ENCODE data around the gene KLHL25.

Gene KLHL25

DNA sequence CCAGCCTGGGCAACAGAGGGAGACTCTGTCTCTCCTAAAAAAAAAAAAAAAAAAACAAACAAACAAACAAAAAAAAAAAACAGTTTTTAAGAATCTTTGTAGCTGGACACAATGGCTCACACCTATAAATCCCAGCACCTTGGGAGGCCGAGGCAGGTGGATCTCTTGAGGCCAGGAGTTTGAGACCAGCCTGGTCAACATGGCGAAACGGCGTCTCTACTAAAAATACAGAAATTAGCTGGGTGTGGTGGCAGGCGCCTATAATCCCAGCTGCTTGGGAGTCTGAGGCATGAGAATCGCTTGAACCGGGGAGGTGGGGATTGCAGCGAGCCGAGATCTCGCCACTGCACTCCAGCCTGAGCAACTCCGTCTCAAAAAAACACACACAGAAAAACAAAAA is 53.1 kb downstream of the KLHL25 start:
- H4K91ac ChIP-seq (ENCODE audit: low read depth, low read length), result no peak overlapping the region
- DNase-seq, result no peak

DNA sequence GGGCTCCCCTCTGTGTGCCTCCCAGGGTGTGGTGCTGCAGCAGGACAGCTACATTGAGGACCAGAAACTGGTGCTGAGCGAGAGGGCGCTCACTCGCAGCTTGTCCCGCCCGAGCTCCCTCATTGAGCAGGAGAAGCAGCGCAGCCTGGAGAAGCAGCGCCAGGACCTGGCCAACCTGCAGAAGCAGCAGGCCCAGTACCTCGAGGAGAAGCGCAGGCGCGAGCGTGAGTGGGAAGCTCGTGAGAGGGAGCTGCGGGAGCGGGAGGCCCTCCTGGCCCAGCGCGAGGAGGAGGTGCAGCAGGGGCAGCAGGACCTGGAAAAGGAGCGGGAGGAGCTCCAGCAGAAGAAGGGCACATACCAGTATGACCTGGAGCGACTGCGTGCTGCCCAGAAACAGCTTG is 53.7 kb downstream of the KLHL25 start:
- H4K91ac ChIP-seq (ENCODE audit: low read depth, low read length), result no peak overlapping the region
- no peak overlapping the region for H4K12ac ChIP-seq (ENCODE audit: low read depth, low read length)
- no peak overlapping the region for H2BK12ac ChIP-seq (ENCODE audit: low read length)
- no peak overlapping the region for H3K4ac ChIP-seq (ENCODE audit: low read depth, low read length)
- no peak overlapping the region for H3K4me2 ChIP-seq (ENCODE audit: low read length)
- DNase-seq, result no peak
- no peak overlapping the region for H3K4me3 ChIP-seq (ENCODE audit: low read depth, low read length)
- H3K79me1 ChIP-seq (ENCODE audit: low read length), result no peaks in the 10 kb centered on the region
- peaks cover 48 to 59% of the 10 kb centered on the region in 2 experiments for H3K36me3 ChIP-seq (ENCODE audit: control insufficient read depth in 1 of 2, insufficient read depth in 2 of 2, low read length in 2 of 2)
- no peak overlapping the region for H3K23ac ChIP-seq (ENCODE audit: low read length)
- H2BK120ac ChIP-seq (ENCODE audit: insufficient read depth, low read length, poor library complexity), result no peak overlapping the region
- whole genome bisulfite sequencing (ENCODE audit: extremely low coverage, insufficient coverage, insufficient read length), result no CpG with 5 or more reads among the region's 20 CpGs
- H3K9ac ChIP-seq (ENCODE audit: low read length), result no peak overlapping the region
- H4K8ac ChIP-seq (ENCODE audit: low read depth, low read length), result no peak overlapping the region
- H2AFZ ChIP-seq (ENCODE audit: insufficient read depth, low read length, poor library complexity), result no peak overlapping the region
- no peak overlapping the region for H3K18ac ChIP-seq (ENCODE audit: low read length)
- no peaks in the 10 kb centered on the region for H3K4me1 ChIP-seq (ENCODE audit: control insufficient read depth in 1 of 2, insufficient read depth in 2 of 2, low read length in 2 of 2)
- H3K79me2 ChIP-seq (ENCODE audit: control insufficient read depth, insufficient read depth, low read length, poor library complexity), result no peaks in the 10 kb centered on the region
- no peak overlapping the region for H3K14ac ChIP-seq (ENCODE audit: low read length)
- no peak overlapping the region for H3K27ac ChIP-seq (ENCODE audit: low read depth, low read length)
- no peaks in the 10 kb centered on the region for H3K27me3 ChIP-seq (ENCODE audit: insufficient read depth, low read length)
- no peak overlapping the region for H2AK5ac ChIP-seq (ENCODE audit: low read length)
- no peaks in the 10 kb centered on the region for H3K9me3 ChIP-seq (ENCODE audit: insufficient read depth, low read depth, low read length)
- H2BK5ac ChIP-seq (ENCODE audit: low read depth, low read length, poor library complexity), result no peak overlapping the region

More for the DNA sequence above, 53.1 kb downstream of the KLHL25 start:
- no peak overlapping the region for H3K23ac ChIP-seq (ENCODE audit: low read length)
- no peak overlapping the region for H4K12ac ChIP-seq (ENCODE audit: low read depth, low read length)
- H3K79me1 ChIP-seq (ENCODE audit: low read length), result no peaks in the 10 kb centered on the region
- no CpG with 5 or more reads among the region's 11 CpGs for WGBS (ENCODE audit: extremely low coverage, insufficient coverage, insufficient read length)
- H3K9me3 ChIP-seq (ENCODE audit: insufficient read depth, low read depth, low read length), result no peaks in the 10 kb centered on the region
- H2BK120ac ChIP-seq (ENCODE audit: insufficient read depth, low read length, poor library complexity), result no peak overlapping the region
- no peak overlapping the region for H2BK5ac ChIP-seq (ENCODE audit: low read depth, low read length, poor library complexity)
- no peak overlapping the region for H3K9ac ChIP-seq (ENCODE audit: low read length)
- no peak overlapping the region for H3K14ac ChIP-seq (ENCODE audit: low read length)
- no peaks in the 10 kb centered on the region for H3K4me1 ChIP-seq (ENCODE audit: control insufficient read depth in 1 of 2, insufficient read depth in 2 of 2, low read length in 2 of 2)
- no peak overlapping the region for H3K4me2 ChIP-seq (ENCODE audit: low read length)
- no peak overlapping the region for H3K27ac ChIP-seq (ENCODE audit: low read depth, low read length)
- no peak overlapping the region for H2AK5ac ChIP-seq (ENCODE audit: low read length)
- H3K36me3 ChIP-seq (ENCODE audit: control insufficient read depth in 1 of 2, insufficient read depth in 2 of 2, low read length in 2 of 2), result peaks cover 47 to 55% of the 10 kb centered on the region in 2 experiments
- no peak overlapping the region for H2BK12ac ChIP-seq (ENCODE audit: low read length)
- H3K4me3 ChIP-seq (ENCODE audit: low read depth, low read length), result no peak overlapping the region
- H3K27me3 ChIP-seq (ENCODE audit: insufficient read depth, low read length), result no peaks in the 10 kb centered on the region
- no peak overlapping the region for H2AFZ ChIP-seq (ENCODE audit: insufficient read depth, low read length, poor library complexity)
- no peak overlapping the region for H3K4ac ChIP-seq (ENCODE audit: low read depth, low read length)
- H3K79me2 ChIP-seq (ENCODE audit: control insufficient read depth, insufficient read depth, low read length, poor library complexity), result no peaks in the 10 kb centered on the region
- no peak overlapping the region for H3K18ac ChIP-seq (ENCODE audit: low read length)
- no peak overlapping the region for H4K8ac ChIP-seq (ENCODE audit: low read depth, low read length)

DNA sequence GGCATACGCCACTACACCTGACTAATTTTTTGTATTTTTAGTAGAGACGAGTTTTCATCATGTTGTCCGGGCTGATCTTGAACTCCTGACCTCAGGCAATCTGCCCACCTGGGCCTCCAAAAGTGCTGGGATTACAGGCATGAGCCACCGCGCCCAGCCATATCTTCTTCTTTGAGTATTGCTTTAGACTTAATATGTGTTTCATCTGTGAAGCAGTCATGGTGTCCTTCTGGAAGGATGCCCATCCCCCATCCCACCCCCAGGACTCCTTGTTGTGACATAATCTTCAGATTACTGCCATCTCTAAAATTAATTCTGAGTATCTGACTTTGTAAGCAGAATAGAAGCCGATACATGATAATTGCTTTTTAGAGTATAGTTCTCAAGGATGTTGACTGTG is 57.7 kb downstream of the KLHL25 start:
- Histone ChIP-seq H4K8ac (ENCODE audit: low read depth, low read length) (no peak overlapping the region), H2AFZ (ENCODE audit: insufficient read depth, low read length, poor library complexity) (no peak overlapping the region), H4K91ac (ENCODE audit: low read depth, low read length) (no peak overlapping the region), H3K9me3 (ENCODE audit: insufficient read depth, low read depth, low read length) (no peaks in the 10 kb centered on the region), H3K79me1 (ENCODE audit: low read length) (no peaks in the 10 kb centered on the region), H2AK5ac (ENCODE audit: low read length) (no peak overlapping the region), H3K4me1 (ENCODE audit: control insufficient read depth in 1 of 2, insufficient read depth in 2 of 2, low read length in 2 of 2) (no peaks in the 10 kb centered on the region), H3K4me2 (ENCODE audit: low read length) (no peak overlapping the region), H2BK5ac (ENCODE audit: low read depth, low read length, poor library complexity) (no peak overlapping the region), H3K23ac (ENCODE audit: low read length) (no peak overlapping the region), H3K79me2 (ENCODE audit: control insufficient read depth, insufficient read depth, low read length, poor library complexity) (no peaks in the 10 kb centered on the region), H3K4me3 (ENCODE audit: low read depth, low read length) (no peak overlapping the region), H3K9ac (ENCODE audit: low read length) (no peak overlapping the region), H2BK12ac (ENCODE audit: low read length) (no peak overlapping the region), H4K12ac (ENCODE audit: low read depth, low read length) (no peak overlapping the region), H3K36me3 (ENCODE audit: control insufficient read depth in 1 of 2, insufficient read depth in 2 of 2, low read length in 2 of 2) (peaks cover 27 to 36% of the 10 kb centered on the region in 2 experiments), H2BK120ac (ENCODE audit: insufficient read depth, low read length, poor library complexity) (no peak overlapping the region), H3K27ac (ENCODE audit: low read depth, low read length) (no peak overlapping the region), H3K18ac (ENCODE audit: low read length) (no peak overlapping the region), H3K27me3 (ENCODE audit: insufficient read depth, low read length) (no peaks in the 10 kb centered on the region), H3K4ac (ENCODE audit: low read depth, low read length) (no peak overlapping the region), H3K14ac (ENCODE audit: low read length) (no peak overlapping the region)
- DNase-seq, result no peak
- no CpG with 5 or more reads among the region's 6 CpGs for WGBS (ENCODE audit: extremely low coverage, insufficient coverage, insufficient read length)

DNA sequence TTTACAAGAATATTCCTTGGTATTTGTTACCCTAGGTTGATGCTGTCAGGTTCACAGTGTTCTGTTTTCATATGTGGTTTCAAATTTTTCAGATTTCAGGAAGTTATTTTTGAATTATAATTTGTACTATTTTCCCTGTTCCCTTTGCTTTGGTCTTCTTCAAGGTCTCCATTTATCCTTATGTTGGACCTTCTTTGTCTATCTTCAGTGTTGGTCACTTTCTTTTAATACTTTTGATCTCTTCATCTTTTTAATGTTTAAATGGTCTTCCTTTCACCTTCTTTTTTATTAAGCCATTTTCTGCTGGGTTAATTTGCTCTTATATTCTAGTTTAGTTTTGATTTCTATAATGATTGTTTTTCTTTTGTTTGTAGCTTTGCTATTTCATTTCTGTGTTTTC is 61.3 kb downstream of the KLHL25 start:
- Histone ChIP-seq H2BK5ac (ENCODE audit: low read depth, low read length, poor library complexity) (no peak overlapping the region), H3K14ac (ENCODE audit: low read length) (no peak overlapping the region), H3K36me3 (ENCODE audit: control insufficient read depth in 1 of 2, insufficient read depth in 2 of 2, low read length in 2 of 2) (peaks cover 23 to 35% of the 10 kb centered on the region in 2 experiments), H2AFZ (ENCODE audit: insufficient read depth, low read length, poor library complexity) (no peak overlapping the region), H3K9ac (ENCODE audit: low read length) (no peak overlapping the region), H3K4ac (ENCODE audit: low read depth, low read length) (no peak overlapping the region), H3K79me1 (ENCODE audit: low read length) (no peaks in the 10 kb centered on the region), H2BK12ac (ENCODE audit: low read length) (no peak overlapping the region), H3K4me3 (ENCODE audit: low read depth, low read length) (no peak overlapping the region), H3K27me3 (ENCODE audit: insufficient read depth, low read length) (no peaks in the 10 kb centered on the region), H3K23ac (ENCODE audit: low read length) (no peak overlapping the region), H4K91ac (ENCODE audit: low read depth, low read length) (no peak overlapping the region), H3K79me2 (ENCODE audit: control insufficient read depth, insufficient read depth, low read length, poor library complexity) (no peaks in the 10 kb centered on the region), H3K4me1 (ENCODE audit: control insufficient read depth in 1 of 2, insufficient read depth in 2 of 2, low read length in 2 of 2) (no peaks in the 10 kb centered on the region), H3K4me2 (ENCODE audit: low read length) (no peak overlapping the region), H3K18ac (ENCODE audit: low read length) (no peak overlapping the region), H2BK120ac (ENCODE audit: insufficient read depth, low read length, poor library complexity) (no peak overlapping the region), H4K12ac (ENCODE audit: low read depth, low read length) (no peak overlapping the region), H4K8ac (ENCODE audit: low read depth, low read length) (no peak overlapping the region), H3K27ac (ENCODE audit: low read depth, low read length) (no peak overlapping the region), H2AK5ac (ENCODE audit: low read length) (no peak overlapping the region), H3K9me3 (ENCODE audit: insufficient read depth, low read depth, low read length) (no peaks in the 10 kb centered on the region)
- DNase-seq, result no peak
